Measurements from ENCODE around the gene SUSD4. TPM values are rescaled to one million over a fixed set of nuclear protein-coding genes. Genes with fewer than 3 reads are reported as not detected.

The SUSD4 gene
- total RNA-seq, 6 donors from 2014 or later, result 0.55 to 3.8 (median 2.9) TPM; not detected in 1

GRCh38 chr1:223334156-223334555 is 29.8 kb downstream of the SUSD4 start:
- Histone ChIP-seq H3K9me3 (no peaks in the 10 kb centered on the region), H3K27ac (no peak overlapping the region), H3K36me3 (no peaks in the 10 kb centered on the region), H3K4me1 (no peaks in the 10 kb centered on the region), H3K27me3 (no peaks in the 10 kb centered on the region), H3K4me3 (no peak overlapping the region)
- TF ChIP-seq EP300 (IDR thresholded peaks at IDR 0.05) (no peak), POLR2AphosphoS5 (IDR thresholded peaks at IDR 0.05) (no peak), POLR2A (IDR thresholded peaks at IDR 0.05) (no peak), CTCF (IDR thresholded peaks at IDR 0.05) (no peak)
- WGBS, 2 donors, result 82 to 95% methylated on average over 2 of the region's 2 CpGs
- no peak for ATAC-seq (ENCODE audit: low FRiP score in 2 of 2)
- no peak for DNase-seq

DNA sequence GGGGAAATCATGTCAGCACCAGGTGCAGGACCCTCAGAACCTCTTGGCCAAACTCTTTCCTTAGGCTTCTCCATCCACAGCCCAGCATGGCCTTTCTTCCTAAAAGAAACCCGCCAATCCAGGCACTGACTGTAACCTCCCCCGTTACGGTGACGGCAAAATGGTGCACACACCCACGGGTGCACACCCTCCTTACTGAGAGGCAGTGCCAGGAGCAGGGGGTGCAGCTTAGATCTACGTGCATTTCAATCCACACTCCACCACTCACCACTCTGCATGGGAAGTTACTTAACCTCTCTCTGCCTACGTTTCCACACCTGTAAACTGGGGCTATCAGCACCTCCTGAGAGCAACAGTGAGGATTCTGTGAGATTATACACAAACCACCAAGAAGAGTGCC is 31.0 kb downstream of the SUSD4 start:
- H3K4me3 ChIP-seq, result no peak overlapping the region
- no peaks in the 10 kb centered on the region for H3K27me3 ChIP-seq
- H3K36me3 ChIP-seq, result no peaks in the 10 kb centered on the region
- ATAC-seq (ENCODE audit: low FRiP score in 2 of 2) (no peak), DNase-seq (no peak)
- no peak overlapping the region for H3K27ac ChIP-seq
- no peaks in the 10 kb centered on the region for H3K4me1 ChIP-seq
- no peaks in the 10 kb centered on the region for H3K9me3 ChIP-seq
- no peak for TF ChIP-seq POLR2A (IDR thresholded peaks at IDR 0.05)
- no peak for TF ChIP-seq EP300 (IDR thresholded peaks at IDR 0.05)
- TF ChIP-seq CTCF (IDR thresholded peaks at IDR 0.05), result no peak
- no peak for TF ChIP-seq POLR2AphosphoS5 (IDR thresholded peaks at IDR 0.05)
- 88 to 92% methylated on average over 7 of the region's 7 CpGs for WGBS, 2 donors

- DNase-seq, result no peak
- 17 to 43% methylated on average over 1 of the region's 1 CpG for WGBS, 2 donors
- Histone ChIP-seq H3K27ac (no peak overlapping the region), H3K9me3 (no peaks in the 10 kb centered on the region), H3K36me3 (no peaks in the 10 kb centered on the region), H3K4me1 (no peaks in the 10 kb centered on the region), H3K4me3 (no peak overlapping the region), H3K27me3 (no peaks in the 10 kb centered on the region)
- TF ChIP-seq POLR2A (IDR thresholded peaks at IDR 0.05), result no peak
- TF ChIP-seq POLR2AphosphoS5 (IDR thresholded peaks at IDR 0.05), result no peak
- TF ChIP-seq CTCF (IDR thresholded peaks at IDR 0.05), result no peak
- TF ChIP-seq EP300 (IDR thresholded peaks at IDR 0.05), result no peak
- ATAC-seq (ENCODE audit: low FRiP score in 2 of 2), result peak in 1 of 2 donors; percentile 24
Observed at GRCh38 chr1:223331929-223332328, 32.0 kb downstream of the SUSD4 start.

DNA sequence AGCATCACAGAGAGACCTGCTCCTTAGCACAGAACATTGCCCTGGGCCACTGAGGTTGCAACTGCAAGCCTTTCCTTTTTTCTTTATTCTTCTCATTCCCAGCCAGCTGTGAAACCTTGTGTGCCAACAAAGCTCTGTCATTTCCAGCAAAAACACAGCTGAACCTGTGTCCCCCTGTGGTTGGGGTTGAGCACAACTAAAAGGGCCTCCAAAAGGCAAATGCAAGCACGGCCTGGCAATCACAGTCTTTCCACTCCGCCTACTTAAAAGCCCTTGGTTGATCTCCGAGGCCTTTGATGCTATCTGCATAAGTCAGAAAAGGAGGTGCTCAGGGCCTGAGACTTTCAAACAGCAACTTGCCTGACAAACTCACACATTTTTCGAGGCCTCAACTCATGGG is 32.7 kb downstream of the SUSD4 start:
- Histone ChIP-seq H3K27me3 (no peaks in the 10 kb centered on the region), H3K4me3 (no peak overlapping the region), H3K27ac (no peak overlapping the region), H3K9me3 (no peaks in the 10 kb centered on the region), H3K36me3 (no peaks in the 10 kb centered on the region), H3K4me1 (no peaks in the 10 kb centered on the region)
- 66 to 75% methylated on average over 4 of the region's 4 CpGs for WGBS, 2 donors
- ATAC-seq (ENCODE audit: low FRiP score in 2 of 2), result no peak
- DNase-seq, result no peak
- TF ChIP-seq EP300 (IDR thresholded peaks at IDR 0.05) (no peak), POLR2A (IDR thresholded peaks at IDR 0.05) (no peak), CTCF (IDR thresholded peaks at IDR 0.05) (no peak), POLR2AphosphoS5 (IDR thresholded peaks at IDR 0.05) (no peak)

- no peak overlapping the region for H3K27ac ChIP-seq
Observed at GRCh38 chr1:223330466-223330865, 33.5 kb downstream of the SUSD4 start.

More at GRCh38 chr1:223330466-223330865, 33.5 kb downstream of the SUSD4 start:
- Histone ChIP-seq H3K4me3 (no peak overlapping the region), H3K27me3 (no peaks in the 10 kb centered on the region), H3K36me3 (no peaks in the 10 kb centered on the region), H3K4me1 (no peaks in the 10 kb centered on the region), H3K9me3 (no peaks in the 10 kb centered on the region)
- 65 to 91% methylated on average over 3 of the region's 3 CpGs for WGBS, 2 donors
- TF ChIP-seq POLR2A (IDR thresholded peaks at IDR 0.05), result no peak
- no peak for TF ChIP-seq POLR2AphosphoS5 (IDR thresholded peaks at IDR 0.05)
- no peak for TF ChIP-seq CTCF (IDR thresholded peaks at IDR 0.05)
- TF ChIP-seq EP300 (IDR thresholded peaks at IDR 0.05), result no peak
- DNase-seq (no peak), ATAC-seq (ENCODE audit: low FRiP score in 2 of 2) (no peak)

Data from upper lobe of left lung (tissue), 6 donors.